Activated naive CD8-positive, alpha-beta T cell treated with anti-CD3 and anti-CD28 coated beads, Interleukin-2, amount 10 ng/mL, durations not matched to agents 7 days and 5 days (primary cell): ENCODE measurements around the gene HASPIN. TPM values are rescaled to one million over a fixed set of nuclear protein-coding genes. Genes with fewer than 3 reads are reported as not detected.
"Not testable (repeated sequence)": the region's sequence is repeated elsewhere in the genome, so short reads cannot be mapped to it uniquely, and the experiment has no call there.

Experiments used
- ATAC-seq: fragments of 150-1000 bp; cut with Tn5 transposase; one replicate; pipeline ENCODE4 v1.10.0; 2021; ENCODE audit warnings: low read depth, moderate library complexity
- POLR2A ChIA-PET: fragments of 350-600 bp; sonication (Branson Sonifier 250); formaldehyde crosslinking; loops from one replicate; lab custom pipeline; 2021; ENCODE audit warnings: antibody characterized with exemption; lab: Charles Lee
- DNase-seq: peaks from one replicate; pipeline ENCODE4 v3.0.0; 2021
- H3K27ac Mint-ChIP-seq: one replicate; pipeline ENCODE4 v1.8.0; 2022; ENCODE audit warnings: mild to moderate bottlenecking, mixed read lengths
- H3K27me3 Mint-ChIP-seq: one replicate; pipeline ENCODE4 v1.8.0; 2022; ENCODE audit warnings: mild to moderate bottlenecking, moderate library complexity, mixed read lengths
- H3K36me3 Mint-ChIP-seq: one replicate; pipeline ENCODE4 v1.8.0; 2021; ENCODE audit warnings: mild to moderate bottlenecking, mixed read lengths
- H3K4me1 Mint-ChIP-seq: one replicate; pipeline ENCODE4 v1.8.0; 2021; ENCODE audit warnings: mixed read lengths
- H3K4me3 Mint-ChIP-seq: one replicate; pipeline ENCODE4 v1.8.0; 2022; ENCODE audit warnings: mild to moderate bottlenecking, moderate library complexity, mixed read lengths
- H3K9me3 Mint-ChIP-seq: one replicate; pipeline ENCODE4 v1.8.0; 2021; ENCODE audit warnings: mixed read lengths
- total RNA-seq, 2 experiments: library from RNA; stranded (reverse); gene quantifications; one replicate each; pipeline ENCODE4 v1.2.3, GENCODE V29; 2021

HASPIN gene
- total RNA-seq, 2 experiments from 2014 or later = 17.5 to 21.4 TPM

- Mint-ChIP-seq H3K4me3 (no peak overlapping the region), H3K27ac (no peak overlapping the region), H3K4me1 (peaks cover 22% of the 10 kb centered on the region), H3K36me3 (peaks cover 28% of the 10 kb centered on the region), H3K27me3 (no peaks in the 10 kb centered on the region), H3K9me3 (no peaks in the 10 kb centered on the region)
- DNase-seq (no peak), ATAC-seq (no peak)
- POLR2A ChIA-PET = no interaction called here
Measured at GRCh38 chr17:3729881-3730280, 6.2 kb downstream of the HASPIN start.

GRCh38 chr17:3730881-3731429 lies 7.3 kb downstream of the HASPIN start:
- Mint-ChIP-seq H3K36me3 (peaks cover 18% of the 10 kb centered on the region), H3K4me1 (peaks cover 12% of the 10 kb centered on the region), H3K27ac (no peak overlapping the region), H3K9me3 (no peaks in the 10 kb centered on the region), H3K27me3 (no peaks in the 10 kb centered on the region), H3K4me3 (no peak overlapping the region)
- DNase-seq (no peak), ATAC-seq (no peak)
- POLR2A ChIA-PET = no interaction called here

DNA sequence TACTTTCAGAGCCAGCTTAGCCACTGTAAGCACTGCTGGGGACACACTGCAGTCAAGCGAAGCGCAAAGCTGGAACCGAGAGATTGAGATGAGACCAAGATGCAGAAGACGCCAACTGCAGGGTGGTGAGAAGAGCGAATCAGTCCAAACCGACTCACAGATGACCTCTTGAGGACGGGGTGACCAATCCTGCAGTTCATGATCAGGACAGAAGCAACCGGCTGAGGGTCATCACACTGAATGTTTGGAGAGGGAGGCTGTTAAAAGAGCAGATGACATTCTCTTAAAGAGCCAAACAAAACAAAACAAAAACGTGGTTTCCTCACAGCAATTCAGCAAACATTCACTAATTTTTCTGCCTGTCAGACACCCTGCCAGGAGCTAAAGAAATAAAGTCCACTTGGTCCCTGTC lies 8.5 kb downstream of the HASPIN start:
- Mint-ChIP-seq H3K27me3 (peaks cover 2% of the 10 kb centered on the region), H3K4me1 (peaks cover 8% of the 10 kb centered on the region), H3K27ac (no peak overlapping the region), H3K4me3 (no peak overlapping the region), H3K36me3 (peaks cover 10% of the 10 kb centered on the region), H3K9me3 (no peaks in the 10 kb centered on the region)
- ATAC-seq (no peak), DNase-seq (no peak)
- POLR2A ChIA-PET = no interaction called here

- POLR2A ChIA-PET, H3K4me3 Mint-ChIP-seq, ATAC-seq, H3K27me3 Mint-ChIP-seq, H3K9me3 Mint-ChIP-seq, H3K27ac Mint-ChIP-seq, H3K36me3 Mint-ChIP-seq, DNase-seq: not testable (repeated sequence)
- peaks cover 27% of the 10 kb centered on the region for H3K4me1 Mint-ChIP-seq
Measured at GRCh38 chr17:3734911-3735276, 11.2 kb downstream of the HASPIN start.

DNA sequence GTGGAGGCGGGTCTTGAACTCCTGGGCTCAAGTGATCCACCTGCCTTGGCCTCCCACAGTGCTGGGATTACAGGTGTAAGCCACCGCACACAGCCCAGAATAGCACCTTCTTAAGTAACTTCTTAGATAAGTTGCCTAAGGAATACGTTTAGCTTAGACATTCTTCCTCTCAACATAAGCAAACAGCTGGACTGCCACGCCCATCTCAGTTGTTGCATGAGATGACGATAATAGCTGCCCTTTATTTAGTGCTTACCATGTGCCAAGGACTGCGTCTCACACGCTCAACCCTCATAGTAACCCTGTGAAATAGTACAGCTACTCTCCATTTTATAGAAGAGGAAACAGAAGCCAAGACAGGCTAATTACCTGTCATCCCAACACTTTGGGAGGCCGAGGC lies 11.8 kb downstream of the HASPIN start:
- no peak for ATAC-seq
- Mint-ChIP-seq H3K27ac (no peak overlapping the region), H3K4me1 (peaks cover 30% of the 10 kb centered on the region), H3K4me3 (no peak overlapping the region), H3K27me3 (peaks cover 2% of the 10 kb centered on the region), H3K36me3 (no peaks in the 10 kb centered on the region), H3K9me3 (no peaks in the 10 kb centered on the region)
- POLR2A ChIA-PET = no interaction called here
- no peak for DNase-seq

DNA sequence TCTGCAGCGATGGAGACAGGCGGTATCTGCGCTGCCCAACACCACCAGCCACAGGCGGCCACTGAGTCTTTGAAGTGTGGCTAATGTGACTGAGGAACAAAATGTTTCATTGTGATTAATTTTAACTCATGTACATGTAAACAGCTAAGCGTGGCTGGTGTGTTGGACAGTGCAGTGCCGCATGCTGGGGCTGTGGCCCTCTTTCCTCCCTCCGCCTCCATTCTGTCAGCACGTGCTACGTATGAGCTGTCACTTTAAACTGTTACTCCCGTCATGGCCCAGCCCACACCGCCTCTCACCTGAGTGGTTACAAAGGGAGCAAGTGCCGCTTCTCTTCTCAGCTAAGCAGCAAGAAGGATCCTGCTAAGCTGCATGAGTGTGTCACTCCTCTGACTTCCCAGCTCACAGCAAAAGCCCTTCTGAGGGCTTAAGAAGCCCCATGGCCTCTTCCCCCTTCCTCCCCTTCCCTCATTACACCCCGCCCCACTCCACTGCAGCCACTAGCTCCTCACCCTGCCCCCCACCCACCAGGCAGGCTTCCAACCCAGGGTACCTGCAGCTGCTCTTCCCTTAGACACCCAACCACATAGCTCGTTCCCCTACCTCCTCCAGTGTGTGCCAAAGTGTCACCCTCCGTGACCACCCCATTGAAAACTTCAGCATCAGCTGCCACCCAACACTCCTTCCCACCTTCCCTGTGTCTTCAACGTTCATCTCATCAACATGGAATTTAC lies 15.0 kb downstream of the HASPIN start:
- Mint-ChIP-seq H3K4me3 (no peak overlapping the region), H3K4me1 (peaks cover 34% of the 10 kb centered on the region), H3K27ac (peak overlapping the region; percentile 49), H3K9me3 (no peaks in the 10 kb centered on the region), H3K36me3 (no peaks in the 10 kb centered on the region), H3K27me3 (peaks cover 5% of the 10 kb centered on the region)
- POLR2A ChIA-PET = interaction anchor here (0.5 to 2.3 kb wide), 12 partner anchors 11 to 107 kb away, joined by 3 to 9 read pairs (median 4); partner anchors contain the start of gene NCBP3
- DNase-seq = no peak
- peak; percentile 75 for ATAC-seq

DNA sequence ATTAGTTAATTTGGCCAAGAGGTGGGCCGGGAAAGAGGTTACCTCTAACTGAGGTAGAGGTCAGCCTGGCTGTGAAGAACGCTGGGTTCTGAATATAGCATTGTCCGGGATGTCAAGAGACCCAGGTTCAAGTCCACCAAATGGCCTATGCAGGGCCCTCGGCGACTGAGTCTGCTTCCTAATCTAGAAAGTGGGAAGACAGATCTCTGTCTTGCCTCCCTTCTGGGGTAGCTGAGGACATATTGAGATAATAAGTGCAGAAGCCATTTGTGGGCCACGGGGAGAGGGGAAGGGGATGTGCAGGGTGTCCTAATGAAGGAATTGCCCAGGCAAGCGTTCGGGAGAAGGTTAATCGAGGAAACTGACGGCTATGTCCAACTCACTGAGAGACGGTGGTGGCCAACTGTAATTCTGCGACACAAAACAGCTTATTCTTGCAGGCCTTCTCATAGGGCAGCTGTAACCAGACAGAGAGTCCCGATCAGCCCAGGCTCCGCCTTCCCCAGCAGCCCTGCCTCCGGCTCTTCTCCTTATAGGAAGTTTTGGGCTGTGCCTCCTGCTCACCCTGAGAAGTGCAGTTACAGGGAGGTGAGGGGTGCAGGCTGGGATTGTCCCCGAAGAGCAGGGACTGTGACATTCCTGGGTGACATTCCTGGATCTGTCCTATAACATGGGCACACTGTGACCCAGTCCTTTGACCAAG lies 15.9 kb downstream of the HASPIN start:
- no peaks in the 10 kb centered on the region for H3K9me3 Mint-ChIP-seq
- H3K36me3 Mint-ChIP-seq = no peaks in the 10 kb centered on the region
- no peak overlapping the region for H3K4me3 Mint-ChIP-seq
- H3K27me3 Mint-ChIP-seq = peaks cover 7% of the 10 kb centered on the region
- H3K4me1 Mint-ChIP-seq = peaks cover 34% of the 10 kb centered on the region
- no peak overlapping the region for H3K27ac Mint-ChIP-seq
- ATAC-seq = no peak
- no peak for DNase-seq
- POLR2A ChIA-PET = interaction anchor here (1.1 to 2.3 kb wide), 7 partner anchors 10 to 105 kb away, joined by 3 to 9 read pairs (median 5); no protein-coding TSS in a partner anchor

DNA sequence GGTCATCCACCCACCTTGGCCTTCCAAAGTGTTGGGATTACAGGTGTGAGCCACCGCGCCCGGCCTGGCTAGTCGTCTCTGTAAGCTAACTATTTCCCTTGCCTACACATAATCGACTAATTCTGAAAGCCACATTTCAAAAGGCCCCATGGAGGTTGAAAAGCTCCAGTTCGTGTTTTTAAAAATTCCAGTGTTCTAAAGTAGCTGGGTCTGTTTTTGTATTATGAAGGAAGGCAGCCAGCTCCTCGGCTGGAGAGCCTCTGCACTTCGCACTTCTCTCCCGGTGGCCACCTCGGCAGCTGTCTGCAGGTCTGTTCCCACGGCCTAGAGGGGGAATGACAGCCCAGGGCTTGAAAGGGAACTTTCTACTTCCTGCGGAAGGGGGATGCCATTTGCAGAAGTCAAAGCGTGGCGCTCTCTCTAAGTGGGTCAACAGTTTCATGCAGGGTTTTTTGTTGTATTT lies 16.9 kb downstream of the HASPIN start:
- Mint-ChIP-seq H3K27me3 (peaks cover 9% of the 10 kb centered on the region), H3K4me1 (peaks cover 34% of the 10 kb centered on the region), H3K36me3 (no peaks in the 10 kb centered on the region), H3K4me3 (peak overlapping the region; percentile 50), H3K27ac (peak overlapping the region; percentile 58), H3K9me3 (no peaks in the 10 kb centered on the region)
- ATAC-seq (peak; percentile 36), DNase-seq (no peak)
- POLR2A ChIA-PET = interaction anchor here (0.6 to 1.1 kb wide), 6 partner anchors 11 to 149 kb away, joined by 3 to 4 read pairs (median 3); partner anchors contain the start of gene P2RX5

DNA sequence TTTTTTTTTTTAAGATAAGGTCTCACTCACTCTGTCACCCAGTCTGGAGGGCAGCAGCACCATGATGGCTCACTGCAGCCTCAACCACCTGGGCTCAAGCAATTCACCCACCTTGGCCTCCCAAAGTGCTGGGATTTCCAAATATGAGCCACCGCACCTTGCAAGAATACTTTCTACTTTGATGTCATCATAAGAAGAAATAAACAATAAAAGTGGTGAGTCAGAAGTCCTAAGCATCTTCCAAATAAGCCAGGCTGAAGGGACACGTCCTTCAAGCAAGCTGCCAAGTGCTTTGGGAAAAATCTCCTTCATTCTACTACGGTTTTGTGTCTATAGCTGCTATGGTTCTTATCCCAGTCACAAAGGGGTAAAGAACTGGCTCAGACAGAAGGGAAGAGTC lies 20.3 kb downstream of the HASPIN start:
- no peaks in the 10 kb centered on the region for H3K36me3 Mint-ChIP-seq
- peaks cover 19% of the 10 kb centered on the region for H3K4me1 Mint-ChIP-seq
- no peak overlapping the region for H3K4me3 Mint-ChIP-seq
- no peaks in the 10 kb centered on the region for H3K9me3 Mint-ChIP-seq
- DNase-seq (no peak), ATAC-seq (no peak)
- POLR2A ChIA-PET = no interaction called here
- peaks cover 15% of the 10 kb centered on the region for H3K27me3 Mint-ChIP-seq
- no peak overlapping the region for H3K27ac Mint-ChIP-seq

DNA sequence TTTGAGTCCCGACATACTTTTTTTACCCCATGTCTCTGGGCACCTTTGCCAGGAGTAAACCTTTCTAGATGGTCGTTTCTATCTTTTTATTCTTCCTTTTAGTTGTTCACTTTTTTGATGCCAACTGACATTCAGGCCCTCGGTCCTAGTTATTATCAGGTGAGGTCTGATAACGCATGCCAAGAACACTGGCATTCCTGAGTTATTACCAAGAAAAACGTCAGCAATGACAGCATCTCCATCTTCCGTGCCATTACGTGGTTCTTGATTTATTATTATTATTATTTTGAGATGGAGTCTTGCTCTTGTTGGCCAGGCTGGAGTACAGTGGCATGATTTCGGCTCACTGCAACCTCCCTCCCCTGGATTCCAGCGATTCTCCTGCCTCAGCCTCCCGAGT lies 21.4 kb downstream of the HASPIN start:
- ATAC-seq (no peak), DNase-seq (no peak)
- no peak overlapping the region for H3K27ac Mint-ChIP-seq
- H3K36me3 Mint-ChIP-seq = no peaks in the 10 kb centered on the region
- peaks cover 15% of the 10 kb centered on the region for H3K4me1 Mint-ChIP-seq
- POLR2A ChIA-PET = no interaction called here
- peaks cover 22% of the 10 kb centered on the region for H3K27me3 Mint-ChIP-seq
- H3K4me3 Mint-ChIP-seq = no peak overlapping the region
- no peaks in the 10 kb centered on the region for H3K9me3 Mint-ChIP-seq

DNA sequence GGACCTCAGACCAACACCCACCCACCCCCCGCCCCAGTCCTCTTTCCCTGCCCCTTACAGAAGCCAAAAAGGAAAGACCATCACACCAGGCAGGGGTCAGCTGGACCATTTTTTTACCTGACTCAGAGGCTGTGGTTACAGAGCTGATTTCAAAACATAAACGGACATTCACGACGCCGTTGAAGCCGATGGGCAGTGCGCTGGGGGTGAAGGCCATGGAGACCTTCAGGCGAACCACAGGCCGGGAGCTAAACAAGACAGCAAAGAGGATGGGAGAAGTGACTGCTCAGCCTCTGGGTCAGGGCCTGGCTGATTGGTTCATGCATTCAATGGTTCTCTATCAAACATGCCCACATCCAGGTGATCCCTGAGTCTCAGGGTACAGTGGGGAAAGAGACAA lies 24.1 kb downstream of the HASPIN start:
- peaks cover 19% of the 10 kb centered on the region for H3K4me1 Mint-ChIP-seq
- no peak for ATAC-seq
- no peak for DNase-seq
- H3K36me3 Mint-ChIP-seq = no peaks in the 10 kb centered on the region
- peaks cover 25% of the 10 kb centered on the region for H3K27me3 Mint-ChIP-seq
- H3K27ac Mint-ChIP-seq = no peak overlapping the region
- no peaks in the 10 kb centered on the region for H3K9me3 Mint-ChIP-seq
- POLR2A ChIA-PET = interaction anchor here (0.6 kb wide), 1 partner anchor 381 kb away, joined by 3 read pairs; no protein-coding TSS in a partner anchor
- H3K4me3 Mint-ChIP-seq = no peak overlapping the region

DNA sequence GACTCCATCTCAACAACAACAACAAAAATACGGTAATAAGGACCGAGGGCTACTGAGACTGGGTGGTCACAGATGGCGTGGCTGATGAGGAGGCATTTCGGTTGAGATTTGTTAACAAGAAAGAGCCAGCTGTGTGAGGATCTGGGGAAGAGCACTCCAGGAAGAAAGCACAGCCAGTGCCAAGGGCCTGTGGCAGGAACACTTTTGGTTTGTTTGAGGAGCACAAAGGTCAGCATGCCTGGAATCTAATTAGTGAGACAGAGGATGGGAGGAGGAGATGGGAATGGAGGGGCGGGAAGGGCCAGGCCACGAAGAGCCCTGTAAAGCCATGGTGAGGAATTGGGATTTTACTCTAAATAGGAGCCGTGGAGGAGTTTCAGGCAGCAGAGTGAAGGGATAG lies 24.9 kb downstream of the HASPIN start:
- peaks cover 20% of the 10 kb centered on the region for H3K4me1 Mint-ChIP-seq
- peaks cover 25% of the 10 kb centered on the region for H3K27me3 Mint-ChIP-seq
- DNase-seq = no peak
- peak overlapping the region; percentile 60 for H3K27ac Mint-ChIP-seq
- POLR2A ChIA-PET = interaction anchor here (1.9 kb wide), 1 partner anchor 10 kb away, joined by 7 read pairs; no protein-coding TSS in a partner anchor
- no peak for ATAC-seq
- no peak overlapping the region for H3K4me3 Mint-ChIP-seq
- no peaks in the 10 kb centered on the region for H3K9me3 Mint-ChIP-seq
- H3K36me3 Mint-ChIP-seq = no peaks in the 10 kb centered on the region

DNA sequence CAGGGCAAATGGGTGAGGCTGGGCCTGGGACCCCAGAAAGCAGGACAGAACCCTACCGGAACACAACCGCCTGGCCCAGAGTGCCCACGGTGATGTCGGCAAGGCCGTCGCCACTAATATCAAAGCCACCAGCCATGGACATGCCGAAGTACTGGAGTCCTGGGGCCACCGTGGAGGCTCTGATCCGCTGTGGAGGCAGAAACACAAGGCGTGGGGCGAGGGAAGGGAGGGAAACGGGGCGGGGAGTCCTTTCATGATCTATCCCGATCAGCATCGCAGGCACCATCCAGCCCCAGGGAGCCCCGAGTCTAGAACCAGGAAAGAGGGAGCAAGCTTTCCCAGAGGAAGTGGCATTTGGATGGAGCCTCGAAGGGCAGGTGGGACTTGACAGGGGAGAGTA lies 26.6 kb downstream of the HASPIN start:
- ATAC-seq = no peak
- Mint-ChIP-seq H3K27me3 (peaks cover 23% of the 10 kb centered on the region), H3K27ac (peak overlapping the region; percentile 83), H3K36me3 (no peaks in the 10 kb centered on the region), H3K4me1 (peaks cover 20% of the 10 kb centered on the region), H3K4me3 (peak overlapping the region; percentile 79), H3K9me3 (no peaks in the 10 kb centered on the region)
- DNase-seq = no peak
- POLR2A ChIA-PET = interaction anchor here (1.5 to 3.0 kb wide), 3 partner anchors 11 to 19 kb away, joined by 4 to 17 read pairs (median 7); no protein-coding TSS in a partner anchor
